WTC11 (cell line): ENCODE results near the gene CNGA1.

Source experiments
- ATF2 ChIP-seq: sonication (generic); formaldehyde crosslinking; IDR thresholded peaks from 2 replicates; pipeline ENCODE4 v1.8.1; 2022; ENCODE audit warnings: low read depth, missing genetic modification reagents, borderline replicate concordance
- CREB1 ChIP-seq: sonication (generic); formaldehyde crosslinking; IDR thresholded peaks from 2 replicates; pipeline ENCODE4 v1.8.0; 2023; ENCODE audit warnings: mild to moderate bottlenecking, missing genetic modification reagents
- CTCF ChIP-seq: fragments of 200-600 bp; IDR thresholded peaks from 2 replicates; pipeline ENCODE4 v1.8.0; 2022; ENCODE audit warnings: antibody characterized with exemption
- E2F1 ChIP-seq: sonication (generic); formaldehyde crosslinking; IDR thresholded peaks from 2 replicates; pipeline ENCODE4 v1.8.0; 2022; ENCODE audit warnings: mild to moderate bottlenecking, missing genetic modification reagents
- E2F4 ChIP-seq: sonication (generic); formaldehyde crosslinking; IDR thresholded peaks from 2 replicates; pipeline ENCODE4 v1.8.1; 2022; ENCODE audit warnings: low read depth, mild to moderate bottlenecking, moderate library complexity, missing genetic modification reagents, borderline replicate concordance
- ELF4 ChIP-seq: sonication (generic); formaldehyde crosslinking; IDR thresholded peaks from 2 replicates; pipeline ENCODE4 v1.8.1; 2022; ENCODE audit warnings: low read depth, mild to moderate bottlenecking, moderate library complexity, missing genetic modification reagents
- IRF1 ChIP-seq: sonication (generic); formaldehyde crosslinking; IDR thresholded peaks from 2 replicates; pipeline ENCODE4 v1.8.0; 2023; ENCODE audit warnings: missing genetic modification reagents
- MAX ChIP-seq: sonication (generic); formaldehyde crosslinking; IDR thresholded peaks from 2 replicates; pipeline ENCODE4 v1.8.0; 2022; ENCODE audit warnings: mild to moderate bottlenecking, missing genetic modification reagents
- SMAD4 ChIP-seq: sonication (generic); formaldehyde crosslinking; IDR thresholded peaks from 2 replicates; pipeline ENCODE4 v1.8.0; 2022; ENCODE audit warnings: mild to moderate bottlenecking, missing genetic modification reagents
- TEAD1 ChIP-seq: sonication (generic); formaldehyde crosslinking; IDR thresholded peaks from 2 replicates; pipeline ENCODE4 v1.8.0; 2022; ENCODE audit warnings: mild to moderate bottlenecking, missing genetic modification reagents
- TEAD4 ChIP-seq: sonication (generic); formaldehyde crosslinking; IDR thresholded peaks from 2 replicates; pipeline ENCODE4 v1.8.0; 2022; ENCODE audit warnings: mild to moderate bottlenecking, missing genetic modification reagents
- ZNF138 ChIP-seq: sonication (generic); formaldehyde crosslinking; conservative IDR thresholded peaks from 2 replicates; pipeline ENCODE4 v1.8.1; 2022; ENCODE audit warnings: mild to moderate bottlenecking, moderate library complexity, missing genetic modification reagents
- ZNF219 ChIP-seq: sonication (generic); formaldehyde crosslinking; IDR thresholded peaks from 2 replicates; pipeline ENCODE4 v1.8.0; 2023; ENCODE audit warnings: missing genetic modification reagents, mild to moderate bottlenecking, borderline replicate concordance
- ZNF281 ChIP-seq: sonication (generic); formaldehyde crosslinking; IDR thresholded peaks from 2 replicates; pipeline ENCODE4 v1.8.0; 2023; ENCODE audit warnings: mild to moderate bottlenecking, missing genetic modification reagents

- TF ChIP-seq SMAD4 (CRISPR knock-in tag) (no peak), TEAD4 (CRISPR knock-in tag) (no peak), CTCF (no peak), MAX (CRISPR knock-in tag) (no peak), ATF2 (CRISPR knock-in tag) (no peak), ZNF138 (CRISPR knock-in tag) (no peak), ZNF281 (CRISPR knock-in tag) (no peak), CREB1 (CRISPR knock-in tag) (no peak), E2F1 (CRISPR knock-in tag) (no peak), E2F4 (CRISPR knock-in tag) (no peak), ZNF219 (CRISPR knock-in tag) (no peak), IRF1 (CRISPR knock-in tag) (no peak), TEAD1 (no peak), ELF4 (CRISPR knock-in tag) (no peak)
Observed at GRCh38 chr4:47930971-47931804, 85.3 kb downstream of the CNGA1 start.
